DOHH2 (cell line): ENCODE measurements around the gene ZNF691.

ENCODE experiments used
- EZH2phosphoT487 ChIP-seq: fragments of 200-600 bp; sonication (generic); IDR thresholded peaks from 2 replicates; pipeline ENCODE4 v1.6.1; 2017; ENCODE audit warnings: borderline replicate concordance, mild to moderate bottlenecking, antibody characterized with exemption, low read length, moderate library complexity, mixed read lengths
- TF ChIP-seq, protein P1 (sequence below): fragments of 200-600 bp; sonication (generic); IDR thresholded peaks from one replicate; pipeline ENCODE4 v1.5.1; 2014; ENCODE audit warnings: antibody characterized with exemption, mild to moderate bottlenecking, low read depth, low read length; ENCODE audit not compliant: poor library complexity, severe bottlenecking

DNA sequence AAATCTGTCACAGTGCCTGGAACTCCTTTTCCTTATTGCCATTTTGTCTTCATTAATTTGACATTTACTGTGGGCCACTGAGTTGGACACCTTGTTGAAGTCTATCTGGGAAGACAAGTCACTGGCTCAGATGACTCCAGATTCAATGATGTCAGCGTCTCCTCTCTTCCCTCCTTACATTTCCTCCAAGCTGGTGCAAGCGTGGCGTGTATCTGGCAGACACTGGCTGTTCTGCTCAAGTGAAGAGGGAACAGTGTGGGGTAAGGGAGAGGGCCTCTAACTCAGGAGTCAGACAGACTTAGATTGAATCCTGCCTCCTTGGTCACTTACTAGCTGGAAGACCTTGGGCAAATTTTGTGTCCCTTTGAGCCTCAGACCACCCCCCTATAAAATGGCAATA is 8.7 kb upstream of the ZNF691 start:
- TF ChIP-seq, protein P1, sequence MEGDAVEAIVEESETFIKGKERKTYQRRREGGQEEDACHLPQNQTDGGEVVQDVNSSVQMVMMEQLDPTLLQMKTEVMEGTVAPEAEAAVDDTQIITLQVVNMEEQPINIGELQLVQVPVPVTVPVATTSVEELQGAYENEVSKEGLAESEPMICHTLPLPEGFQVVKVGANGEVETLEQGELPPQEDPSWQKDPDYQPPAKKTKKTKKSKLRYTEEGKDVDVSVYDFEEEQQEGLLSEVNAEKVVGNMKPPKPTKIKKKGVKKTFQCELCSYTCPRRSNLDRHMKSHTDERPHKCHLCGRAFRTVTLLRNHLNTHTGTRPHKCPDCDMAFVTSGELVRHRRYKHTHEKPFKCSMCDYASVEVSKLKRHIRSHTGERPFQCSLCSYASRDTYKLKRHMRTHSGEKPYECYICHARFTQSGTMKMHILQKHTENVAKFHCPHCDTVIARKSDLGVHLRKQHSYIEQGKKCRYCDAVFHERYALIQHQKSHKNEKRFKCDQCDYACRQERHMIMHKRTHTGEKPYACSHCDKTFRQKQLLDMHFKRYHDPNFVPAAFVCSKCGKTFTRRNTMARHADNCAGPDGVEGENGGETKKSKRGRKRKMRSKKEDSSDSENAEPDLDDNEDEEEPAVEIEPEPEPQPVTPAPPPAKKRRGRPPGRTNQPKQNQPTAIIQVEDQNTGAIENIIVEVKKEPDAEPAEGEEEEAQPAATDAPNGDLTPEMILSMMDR: no peak
- no peak for TF ChIP-seq EZH2phosphoT487
